HEK293T (cell line): ENCODE results near the gene POLR3H.

Source experiments
- ARNT ChIP-seq: fragments of 450-650 bp; IDR thresholded peaks from 2 replicates; pipeline ENCODE4 v1.6.1; 2017; ENCODE audit warnings: mild to moderate bottlenecking
- BHLHE40 ChIP-seq: fragments of 450-650 bp; IDR thresholded peaks from 2 replicates; pipeline ENCODE4 v1.6.1; 2016; ENCODE audit warnings: mild to moderate bottlenecking, moderate library complexity, borderline replicate concordance
- ELF4 ChIP-seq: fragments of 450-650 bp; IDR thresholded peaks from 2 replicates; pipeline ENCODE4 v1.6.1; 2017; ENCODE audit warnings: antibody characterized with exemption
- FOXA1 ChIP-seq: fragments of 450-650 bp; IDR thresholded peaks from 2 replicates; pipeline ENCODE4 v1.6.1; 2016; ENCODE audit warnings: mild to moderate bottlenecking
- FOXM1 ChIP-seq: fragments of 450-650 bp; IDR thresholded peaks from 2 replicates; pipeline ENCODE4 v1.6.1; 2017; ENCODE audit warnings: mild to moderate bottlenecking, borderline replicate concordance
- L3MBTL2 ChIP-seq: fragments of 450-650 bp; conservative IDR thresholded peaks from 2 replicates; pipeline ENCODE4 v1.6.1; 2016; ENCODE audit warnings: mild to moderate bottlenecking
- NFRKB ChIP-seq: fragments of 450-650 bp; IDR thresholded peaks from 2 replicates; pipeline ENCODE4 v1.6.1; 2016; ENCODE audit warnings: mild to moderate bottlenecking, moderate library complexity
- SP1 ChIP-seq: fragments of 450-650 bp; IDR thresholded peaks from 2 replicates; pipeline ENCODE4 v1.6.1; 2017
- TARDBP ChIP-seq: fragments of 450-650 bp; IDR thresholded peaks from 2 replicates; pipeline ENCODE4 v1.6.1; 2016

GRCh38 chr22:41512421-41513194, 31.7 kb downstream of the POLR3H start:
- TF ChIP-seq FOXM1 (no peak), BHLHE40 (no peak), L3MBTL2 (no peak), TARDBP (no peak), ELF4 (no peak), FOXA1 (no peak), SP1 (no peak), ARNT (no peak), NFRKB (no peak)
